NCI-H82 treated with DMSO at 0.1 percent for 48 hours (cell line): ENCODE data around the gene MGMT.

ENCODE experiments used
- DNase-seq: peaks from one replicate; lab custom pipeline; 2025; ENCODE audit not compliant: unreplicated experiment; lab: John Stamatoyannopoulos, UW

MGMT gene

DNA sequence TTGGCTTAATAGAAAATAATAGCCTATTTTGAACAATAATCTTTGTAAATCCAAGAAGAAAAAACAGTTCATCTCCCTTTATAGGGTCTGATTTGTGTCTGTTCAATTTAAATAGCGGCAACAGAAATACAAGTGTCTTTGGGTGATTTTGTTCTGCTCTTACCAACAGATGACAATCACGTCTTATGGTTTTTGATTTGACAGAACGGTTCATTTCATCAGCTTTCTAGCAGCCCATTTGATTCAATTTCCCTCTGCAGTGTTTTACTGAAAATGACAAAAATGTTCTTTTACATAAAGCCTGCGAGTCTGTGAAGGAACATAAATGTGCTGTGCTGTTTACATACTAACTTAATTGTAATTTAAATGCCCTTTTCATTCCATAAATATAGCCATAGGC, 180.5 kb downstream of the MGMT start:
- no peak for DNase-seq

DNA sequence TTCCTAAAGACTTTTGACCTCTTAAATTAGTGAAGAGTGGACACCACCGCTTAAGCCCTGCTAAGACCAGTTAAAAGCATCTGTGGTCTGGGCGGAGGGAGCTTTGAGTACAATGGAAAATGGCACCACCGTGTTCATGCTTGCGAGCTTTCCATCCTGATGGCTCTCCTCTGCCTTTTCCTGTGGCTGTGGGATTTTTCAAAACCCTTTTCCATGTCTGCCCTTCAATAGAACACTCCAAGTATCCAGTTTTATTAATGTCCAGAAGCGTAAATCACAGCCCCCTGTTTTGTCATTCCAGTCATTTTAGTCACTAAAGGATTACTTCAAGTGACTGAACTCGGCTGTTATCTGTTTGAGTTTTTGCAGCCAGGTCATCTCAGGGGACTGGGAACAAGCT, 181.8 kb downstream of the MGMT start:
- no peak for DNase-seq

DNA sequence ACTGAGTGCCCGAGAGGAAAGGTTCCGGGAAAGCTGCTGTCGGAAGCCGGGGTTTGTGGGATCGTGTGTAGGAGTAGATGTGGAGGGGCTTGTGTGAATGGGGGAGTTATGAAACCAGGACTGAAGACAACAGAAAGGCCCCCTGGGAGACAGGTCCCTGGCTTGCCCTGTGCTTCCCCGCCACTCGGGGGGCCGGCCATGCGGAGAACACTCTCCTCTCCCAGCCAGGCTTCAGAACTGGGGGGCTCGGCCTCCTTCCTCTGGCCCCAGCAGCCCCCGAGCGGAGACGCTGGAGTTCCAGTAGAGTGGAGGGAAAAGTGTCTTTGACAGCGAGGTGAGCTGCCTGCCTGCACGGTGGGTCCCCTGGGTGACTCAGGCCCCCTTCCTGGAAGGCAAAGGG, 185.0 kb downstream of the MGMT start:
- DNase-seq, result no peak

DNA sequence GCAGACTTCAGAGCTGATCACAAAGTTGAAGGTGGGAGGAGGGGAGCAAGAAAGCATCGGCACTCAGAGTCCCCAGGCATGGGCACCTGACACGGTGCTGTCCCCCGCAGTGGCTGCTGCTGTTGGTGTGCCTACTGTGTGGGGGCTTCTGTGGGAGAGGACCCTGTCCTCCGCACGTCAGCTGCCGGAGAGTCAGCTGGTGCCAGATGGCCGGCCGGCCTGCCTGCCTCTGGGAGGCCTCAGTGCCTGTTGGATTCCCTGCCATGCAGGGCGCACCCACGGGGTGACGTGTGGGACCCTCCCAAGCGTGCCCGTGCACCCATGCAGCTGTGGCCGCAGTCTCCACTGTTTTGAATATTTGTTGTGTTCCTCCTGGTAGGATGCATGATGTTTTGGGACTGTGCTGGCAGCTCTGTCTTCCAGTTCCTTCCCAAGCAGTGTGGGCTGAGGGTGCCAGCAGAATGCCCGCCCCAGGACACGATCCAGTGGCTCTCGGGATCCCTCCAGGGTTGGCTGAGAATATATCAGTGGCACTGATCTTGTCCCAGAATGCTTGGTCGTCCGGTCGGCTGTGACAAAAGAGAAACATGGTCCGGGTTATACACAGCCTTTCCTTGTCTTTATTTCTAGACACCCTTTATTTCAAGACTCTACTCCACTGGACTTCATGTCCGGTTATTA, 185.6 kb downstream of the MGMT start:
- no peak for DNase-seq

DNA sequence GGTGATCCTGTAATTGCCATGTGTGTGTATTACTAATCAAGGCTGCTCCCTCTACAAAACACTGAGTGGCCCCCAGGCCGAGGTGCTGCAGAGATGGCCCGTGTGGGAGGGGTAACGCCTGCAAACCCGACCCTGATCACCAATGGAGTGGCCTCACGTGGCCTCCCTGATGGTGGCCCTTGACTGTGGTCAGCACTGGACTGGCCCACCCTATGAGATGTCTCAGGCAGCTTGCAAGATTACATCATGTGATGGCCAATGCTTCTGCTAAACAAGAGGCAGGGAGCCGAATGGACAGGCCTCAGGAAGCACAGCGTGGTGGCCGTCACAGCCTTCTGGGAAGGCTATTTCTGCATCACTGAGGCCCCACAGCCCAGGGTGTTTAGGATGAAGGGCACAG, 186.4 kb downstream of the MGMT start:
- DNase-seq, result no peak

DNA sequence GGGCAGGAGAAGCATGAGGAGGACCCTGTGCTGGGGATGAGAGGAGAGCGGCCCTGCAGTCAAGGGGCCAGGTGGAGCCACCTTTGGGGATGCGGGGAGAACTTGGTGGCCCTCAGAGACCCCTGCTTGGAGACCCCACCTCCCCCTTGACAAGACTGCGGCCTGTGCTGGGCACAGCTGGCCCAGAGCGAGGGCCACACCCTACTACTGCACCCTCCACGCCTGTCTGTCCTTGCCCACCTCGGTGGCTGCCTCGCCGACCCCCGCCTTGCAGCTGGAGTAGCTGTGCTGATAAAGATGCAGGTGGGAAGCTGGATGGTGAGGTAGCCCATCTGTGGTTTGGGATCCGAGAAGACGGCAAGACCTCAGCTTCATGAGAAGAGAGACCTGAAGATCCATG, 186.8 kb downstream of the MGMT start:
- no peak for DNase-seq

DNA sequence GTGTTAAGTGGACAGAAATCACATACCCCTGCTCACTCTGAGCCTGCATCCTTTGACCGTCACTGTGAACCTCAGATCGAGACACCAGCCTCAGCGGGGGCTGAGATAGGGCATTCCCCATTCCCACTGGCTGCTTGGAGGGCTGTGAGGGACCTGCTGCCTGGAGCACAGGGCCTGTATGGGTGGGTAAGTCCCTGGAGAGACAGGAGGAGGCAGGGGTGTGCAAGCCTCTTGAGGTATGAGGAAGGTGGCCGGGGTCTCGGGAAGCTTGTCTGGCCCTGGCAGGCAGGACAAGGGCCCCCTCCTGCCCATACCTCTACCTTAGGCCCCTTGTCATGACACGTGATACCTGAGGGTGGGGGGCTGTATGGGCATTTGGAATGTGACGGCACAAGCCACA, 187.4 kb downstream of the MGMT start:
- no peak for DNase-seq

DNA sequence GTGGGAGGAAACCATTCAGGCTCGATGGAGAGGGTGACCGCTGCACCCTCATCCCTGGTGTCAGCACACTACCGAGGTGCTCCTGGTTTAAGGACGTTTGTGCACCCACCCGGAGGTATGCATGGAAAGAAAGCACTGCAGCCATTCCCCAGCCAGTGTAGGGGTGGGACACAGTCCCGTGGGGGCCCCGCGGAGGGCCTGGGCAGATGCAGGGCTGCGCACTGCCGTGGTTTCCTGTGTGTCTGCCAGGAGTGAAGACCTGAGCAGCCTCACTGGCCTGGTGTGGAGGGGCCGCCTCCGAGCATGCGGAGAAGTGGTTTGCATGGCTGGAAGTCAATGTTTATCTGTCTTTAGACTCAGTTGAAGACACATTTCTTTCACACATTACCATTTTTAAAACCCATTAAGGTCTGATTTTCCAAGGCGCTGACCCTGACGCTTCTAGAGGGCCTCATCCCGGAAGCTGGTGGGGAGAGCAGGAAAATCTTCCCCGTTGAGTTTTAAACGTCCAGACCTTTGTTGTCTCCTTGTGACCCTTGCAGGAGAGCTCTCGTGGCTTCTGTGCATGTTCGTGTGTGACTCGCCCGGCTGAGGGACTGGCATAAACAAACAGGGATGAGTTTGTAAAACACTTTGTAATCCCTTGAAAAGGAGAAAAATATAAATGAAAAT, 188.1 kb downstream of the MGMT start:
- DNase-seq, result no peak

DNA sequence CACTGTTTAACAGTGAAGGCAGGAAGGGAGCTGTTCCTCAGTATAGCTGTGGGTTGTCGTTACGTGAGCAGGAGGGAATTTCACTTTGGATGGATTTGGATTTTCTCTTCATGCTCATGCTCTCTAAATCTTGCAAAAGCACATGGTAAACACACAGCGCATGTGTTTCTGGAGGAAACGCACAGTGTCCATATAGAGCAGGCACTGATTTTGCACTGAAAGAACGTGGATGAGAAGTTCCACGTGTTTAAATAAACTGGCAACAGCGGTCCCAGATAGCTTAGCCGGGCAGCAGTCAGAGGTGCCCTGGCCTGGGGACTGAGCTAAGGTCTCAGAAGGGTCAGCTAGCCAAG, 188.6 kb downstream of the MGMT start:
- DNase-seq, result no peak

DNA sequence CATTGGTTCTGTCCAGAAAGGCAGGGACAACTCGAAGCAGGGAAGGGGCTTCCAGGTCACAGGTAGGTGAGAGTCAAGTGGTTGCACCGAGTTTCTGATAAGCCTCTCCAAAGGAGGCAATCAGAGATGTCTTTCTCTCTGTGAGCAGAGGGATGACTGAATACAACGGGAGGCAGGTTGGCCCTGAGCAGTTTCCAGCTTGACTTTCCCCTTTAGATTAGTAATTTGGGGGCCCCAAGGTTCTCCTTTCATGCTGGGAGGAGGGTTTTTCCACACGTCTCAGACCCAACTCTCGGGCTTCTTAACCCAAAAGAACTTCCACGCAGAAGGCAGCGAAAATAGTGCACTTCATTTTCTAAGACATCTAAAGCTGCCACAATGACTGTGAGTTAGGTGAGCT, 189.6 kb downstream of the MGMT start:
- DNase-seq, result no peak

DNA sequence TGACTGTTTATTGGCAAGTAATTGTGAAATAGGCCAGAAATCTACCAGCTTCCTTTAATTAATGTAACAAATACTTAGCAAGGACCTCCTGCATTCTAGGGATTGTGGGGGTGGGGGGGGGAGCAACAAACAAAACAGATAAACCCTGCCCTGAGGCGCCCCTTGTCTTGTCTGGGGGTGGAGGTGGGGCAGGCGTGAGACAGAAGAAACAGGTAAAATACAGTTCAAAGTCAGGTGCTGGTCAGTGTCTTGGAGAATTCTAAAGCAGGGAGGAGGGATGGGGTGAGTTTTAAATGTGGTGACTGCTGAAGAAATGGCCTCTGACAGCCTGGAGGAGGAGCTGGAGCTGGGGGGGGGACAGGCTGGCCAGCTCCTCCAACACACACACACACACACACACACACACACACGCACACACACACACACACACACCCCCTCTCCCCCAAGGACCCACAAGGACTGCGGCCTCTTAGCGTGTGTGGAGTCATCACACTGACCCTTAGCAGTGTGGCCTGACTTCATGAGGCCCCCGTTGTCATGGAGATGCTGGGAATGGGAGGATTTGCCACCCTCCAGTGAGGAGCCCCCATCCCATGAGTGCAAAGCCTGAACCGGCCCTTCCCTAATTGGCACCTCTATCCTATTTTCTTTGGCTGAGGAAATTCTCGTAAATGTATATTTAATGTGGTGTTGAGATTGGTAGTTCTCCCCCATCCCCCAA, 190.4 kb downstream of the MGMT start:
- no peak for DNase-seq

DNA sequence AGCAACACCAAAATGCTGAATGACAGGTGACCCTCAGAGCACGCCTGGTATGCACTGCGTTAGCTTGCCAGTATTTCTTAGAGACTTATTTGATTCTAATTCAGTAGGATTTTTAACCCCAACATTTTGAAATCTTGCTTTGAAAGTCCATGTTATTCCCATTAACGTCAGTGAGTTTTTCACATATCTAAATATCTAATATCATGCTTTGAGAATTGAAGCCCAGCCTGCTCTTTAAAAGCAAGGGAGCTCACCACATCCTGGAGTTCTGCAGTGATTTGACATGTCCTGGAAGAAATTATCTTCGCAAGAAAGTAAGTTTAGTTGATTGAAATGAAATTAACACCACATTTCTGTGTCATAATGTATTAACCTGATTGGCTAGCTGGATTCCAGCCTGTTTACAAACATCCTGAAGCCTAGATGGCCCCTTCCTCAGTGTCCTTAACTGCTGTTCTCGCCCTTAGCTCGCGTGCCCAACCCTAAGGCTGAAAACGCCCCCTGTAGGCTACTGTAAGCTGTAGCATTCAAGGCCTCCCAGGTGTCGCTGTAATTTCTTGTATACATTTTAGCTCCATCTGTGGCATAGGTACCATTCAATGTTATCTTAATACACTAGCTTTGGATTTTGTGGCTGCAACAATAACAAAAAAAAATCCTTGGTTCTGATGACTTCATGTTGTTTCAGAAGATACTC, 191.5 kb downstream of the MGMT start:
- DNase-seq, result no peak

DNA sequence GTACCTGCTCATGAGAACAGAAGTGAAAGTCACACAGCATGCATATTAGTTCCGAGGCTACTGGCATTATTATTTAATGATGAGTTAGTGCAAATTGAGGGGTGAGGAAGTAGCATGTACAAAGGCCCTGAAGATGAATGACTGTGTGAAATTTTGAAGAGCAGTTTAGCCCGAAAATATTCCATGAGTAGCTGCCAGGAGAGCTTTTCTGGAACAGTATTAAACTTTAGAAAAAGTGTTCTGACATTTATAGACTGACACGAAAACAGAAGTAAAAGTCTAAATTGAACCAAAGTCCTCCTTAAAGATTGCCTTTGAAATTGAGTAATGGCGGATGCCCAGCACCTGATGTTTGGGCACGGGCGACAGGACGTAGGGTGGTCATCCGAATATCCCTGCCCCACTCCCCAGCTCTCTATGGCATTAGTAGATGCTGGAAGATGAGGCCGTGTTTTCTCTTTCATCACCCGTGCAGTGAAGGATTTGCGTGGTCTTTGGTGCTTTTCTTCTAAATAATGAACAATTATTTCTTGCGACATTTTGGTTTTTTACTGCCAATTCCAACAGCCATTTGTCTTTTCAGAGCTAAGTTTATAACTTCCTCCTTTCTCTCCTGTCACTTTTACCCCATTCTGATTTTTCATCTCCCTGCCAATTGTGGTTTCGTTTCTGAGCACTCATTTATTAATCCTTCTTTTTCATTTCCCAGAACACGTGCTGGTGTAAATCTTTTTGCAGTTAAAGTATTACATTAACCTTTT, 192.6 kb downstream of the MGMT start:
- DNase-seq, result no peak

DNA sequence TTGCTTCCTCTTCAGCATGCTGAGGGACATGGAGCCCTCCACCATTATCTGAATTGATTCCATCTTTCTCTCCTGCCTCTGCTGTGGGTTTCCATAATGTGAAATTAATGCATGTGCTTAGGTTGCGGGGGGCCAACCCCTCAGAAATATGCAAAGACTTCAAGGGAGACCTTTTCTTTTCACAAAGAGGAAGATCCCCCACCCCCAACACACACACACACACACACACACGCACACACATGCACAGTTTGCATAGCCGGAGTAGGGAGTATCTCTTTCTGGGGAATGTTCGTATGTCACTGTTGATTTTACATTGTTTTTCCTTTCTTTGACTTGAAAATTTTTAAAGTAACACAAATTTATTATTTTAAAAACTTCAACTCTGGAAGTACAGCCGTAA, 193.5 kb downstream of the MGMT start:
- DNase-seq, result no peak

DNA sequence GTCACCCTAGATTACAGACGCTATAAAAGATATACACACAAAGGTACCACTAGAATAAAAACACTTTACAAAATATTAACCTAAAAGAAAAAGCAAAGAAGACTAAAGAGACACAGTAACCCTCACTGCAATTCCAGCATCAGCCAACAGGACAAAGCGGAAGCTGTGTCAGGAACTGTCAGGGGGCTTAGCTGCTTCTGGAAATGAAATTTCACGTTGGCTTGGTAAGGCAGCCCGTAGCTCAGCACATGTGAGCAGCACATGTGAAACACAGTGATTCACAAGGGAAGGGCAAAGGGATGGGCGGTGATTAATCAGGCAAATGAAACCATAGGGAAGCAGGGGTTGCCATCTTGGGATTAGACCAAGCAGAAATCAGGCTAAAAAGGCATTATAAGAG, 195.4 kb downstream of the MGMT start:
- no peak for DNase-seq

DNA sequence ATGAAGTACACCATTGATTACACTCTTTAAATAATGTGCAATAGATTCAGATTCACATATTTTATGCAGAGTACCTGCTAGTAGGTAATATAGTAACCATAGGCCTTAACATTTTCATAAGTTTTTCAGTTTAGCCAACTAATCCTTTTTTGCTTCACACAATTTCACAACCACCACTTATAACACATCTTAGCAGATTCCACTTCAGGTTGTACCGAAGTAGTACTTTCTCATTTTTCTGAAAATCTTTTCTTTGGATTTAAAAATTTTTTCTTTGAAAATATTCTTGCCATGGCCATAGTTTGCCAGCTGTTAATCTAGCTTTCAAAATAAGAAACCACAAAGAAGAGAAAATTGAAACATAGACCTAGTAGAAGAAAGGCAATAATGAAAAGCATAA, 203.1 kb downstream of the MGMT start:
- no peak for DNase-seq

DNA sequence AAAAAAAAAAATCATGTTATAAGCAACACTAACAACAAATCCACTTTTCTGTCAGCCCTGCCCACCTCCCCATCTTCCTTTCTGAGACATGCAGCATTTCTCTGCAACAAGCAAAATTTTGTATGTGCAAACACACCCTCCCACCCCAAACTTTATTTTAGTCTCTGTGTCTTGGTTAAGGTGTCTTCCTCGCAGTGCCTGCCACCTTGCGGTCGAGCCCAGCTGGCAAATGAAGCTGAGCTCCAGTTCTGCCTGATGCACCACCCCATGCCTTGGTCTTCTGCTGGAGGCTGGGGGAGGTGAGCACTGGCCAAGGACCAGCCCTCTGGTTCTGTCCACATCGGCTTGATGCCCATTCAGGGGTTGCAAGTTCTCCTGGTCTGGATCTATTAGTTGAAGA, 206.3 kb downstream of the MGMT start:
- DNase-seq, result no peak

DNA sequence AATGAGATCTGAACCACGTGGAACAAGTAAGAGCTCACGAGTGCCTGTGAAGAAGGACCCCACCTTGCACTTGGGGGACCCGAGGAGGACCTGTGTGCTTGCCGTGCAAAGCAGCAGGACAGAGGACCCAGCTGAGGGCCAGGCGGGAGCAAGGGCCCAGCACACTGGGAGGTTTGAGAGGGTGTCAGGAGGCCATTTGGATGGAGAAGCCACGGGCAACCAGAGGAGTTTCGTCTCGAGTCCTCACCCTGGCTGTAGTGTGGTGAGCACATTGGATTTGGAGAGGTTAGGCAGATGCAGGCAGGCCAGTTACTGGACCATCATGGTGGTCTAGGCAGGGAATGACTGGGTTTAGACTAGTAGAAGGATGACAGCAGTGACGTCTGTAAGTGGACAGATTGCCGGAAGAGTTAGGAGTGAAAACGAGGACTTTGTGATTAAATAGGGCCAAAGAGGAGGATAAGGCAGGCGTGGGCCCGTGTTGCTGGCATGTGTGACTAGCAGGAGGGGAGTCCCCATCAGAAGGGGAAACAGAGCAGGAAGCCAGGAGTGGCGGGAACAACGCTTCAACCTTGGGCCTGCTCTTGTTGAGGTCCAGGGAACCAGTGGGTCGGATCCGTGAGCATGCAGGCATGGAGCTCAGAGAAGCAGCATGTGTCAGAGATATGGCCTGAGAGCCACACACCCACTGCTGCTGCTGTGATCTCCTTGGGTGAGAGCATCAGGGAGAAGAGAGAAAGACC, 208.2 kb downstream of the MGMT start:
- no peak for DNase-seq

DNA sequence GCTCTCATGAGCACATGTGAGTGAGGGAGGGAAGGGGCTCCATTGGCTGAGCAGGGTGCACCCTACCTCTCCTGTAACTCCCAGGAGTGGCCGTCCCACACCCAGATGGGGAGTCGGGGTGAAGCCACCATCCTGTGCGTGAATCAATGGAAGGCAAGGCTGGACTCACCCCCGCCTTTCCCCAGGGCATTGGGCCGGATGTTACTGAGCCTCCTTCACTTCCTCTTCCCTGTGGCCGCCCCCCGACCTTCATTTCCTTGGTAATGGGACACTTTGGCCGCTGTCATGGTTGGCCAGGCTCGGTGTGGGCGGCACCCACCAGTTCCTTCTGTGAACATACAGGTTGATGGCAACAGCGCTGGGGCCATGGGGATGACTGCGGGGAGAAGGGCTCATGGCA, 209.0 kb downstream of the MGMT start:
- DNase-seq, result no peak

DNA sequence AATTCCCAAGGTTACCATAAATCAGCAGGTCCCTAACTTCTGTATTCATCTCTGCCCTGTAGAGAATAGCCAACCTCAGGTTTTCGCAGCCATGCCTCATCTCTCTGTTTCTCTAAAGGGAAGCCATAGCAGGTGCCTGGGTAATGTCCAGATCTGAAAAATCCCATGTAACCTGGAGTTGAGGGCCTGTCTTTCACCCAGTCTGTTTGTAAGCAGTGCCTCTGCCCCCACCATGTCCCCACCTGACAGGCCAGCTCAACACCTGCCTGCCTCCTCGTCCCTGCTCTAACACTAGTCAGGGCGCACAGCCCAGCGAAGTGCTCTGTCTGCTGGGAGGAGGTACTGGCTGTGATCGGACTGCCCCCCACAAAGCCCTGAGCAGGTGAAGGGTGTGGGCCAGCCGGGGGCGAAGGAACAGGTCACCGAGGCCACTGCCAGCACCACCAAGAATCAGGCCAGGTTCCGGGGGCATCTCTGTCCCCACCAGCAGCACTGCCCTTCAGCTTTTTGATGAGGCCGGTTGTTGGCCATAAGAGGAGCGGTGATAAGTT, 210.4 kb downstream of the MGMT start:
- no peak for DNase-seq
